ENCODE results near the gene GALNT7. TPM values are rescaled to one million over a fixed set of nuclear protein-coding genes. Genes with fewer than 3 reads are reported as not detected.
A peak's percentile ranks its signal among the peaks of the same experiment; 100 is the strongest.

Gene GALNT7
- total RNA-seq, 2 experiments from 2014 or later, result 8.5 to 11.1 TPM

GRCh38 chr4:173245952-173246351 is 77.3 kb downstream of the GALNT7 start:
- H3K36me3 Mint-ChIP-seq (ENCODE audit: low read depth), result peaks cover 10% of the 10 kb centered on the region
- DNase-seq, result no peak
- no peak overlapping the region for H3K4me3 Mint-ChIP-seq
- intact Hi-C loops (cut with micrococcal nuclease), result no loop called here
- H3K27me3 Mint-ChIP-seq (ENCODE audit: low read depth), result no peaks in the 10 kb centered on the region
- CTCF ChIA-PET, result interaction anchor here (1.0 kb wide), 1 partner anchor 11 kb away, joined by 4 read pairs; no protein-coding TSS in a partner anchor
- H3K4me1 Mint-ChIP-seq (ENCODE audit: low read depth), result peaks cover 24% of the 10 kb centered on the region
- H3K27ac Mint-ChIP-seq, result no peak overlapping the region
- no peaks in the 10 kb centered on the region for H3K9me3 Mint-ChIP-seq

GRCh38 chr4:173246719-173247118 is 78.1 kb downstream of the GALNT7 start:
- Mint-ChIP-seq H3K27me3 (ENCODE audit: low read depth) (no peaks in the 10 kb centered on the region), H3K4me1 (ENCODE audit: low read depth) (peaks cover 24% of the 10 kb centered on the region), H3K4me3 (no peak overlapping the region), H3K9me3 (no peaks in the 10 kb centered on the region), H3K36me3 (ENCODE audit: low read depth) (peaks cover 10% of the 10 kb centered on the region), H3K27ac (no peak overlapping the region)
- CTCF ChIA-PET, result interaction anchor here (1.0 kb wide), 1 partner anchor 11 kb away, joined by 4 read pairs; no protein-coding TSS in a partner anchor
- no peak for DNase-seq
- intact Hi-C loops (cut with micrococcal nuclease), result no loop called here

- intact Hi-C loops (cut with micrococcal nuclease), result no loop called here
- DNase-seq, result no peak
- no peak overlapping the region for H3K27ac Mint-ChIP-seq
- H3K36me3 Mint-ChIP-seq (ENCODE audit: low read depth), result peaks cover 10% of the 10 kb centered on the region
- H3K27me3 Mint-ChIP-seq (ENCODE audit: low read depth), result no peaks in the 10 kb centered on the region
- no peaks in the 10 kb centered on the region for H3K9me3 Mint-ChIP-seq
- H3K4me1 Mint-ChIP-seq (ENCODE audit: low read depth), result peaks cover 25% of the 10 kb centered on the region
- no peak overlapping the region for H3K4me3 Mint-ChIP-seq
- CTCF ChIA-PET, result no interaction called here
Observed at GRCh38 chr4:173247321-173247720, 78.7 kb downstream of the GALNT7 start.

GRCh38 chr4:173248690-173249089 is 80.1 kb downstream of the GALNT7 start:
- Mint-ChIP-seq H3K36me3 (ENCODE audit: low read depth) (peaks cover 15% of the 10 kb centered on the region), H3K27me3 (ENCODE audit: low read depth) (no peaks in the 10 kb centered on the region), H3K9me3 (no peaks in the 10 kb centered on the region), H3K4me1 (ENCODE audit: low read depth) (peaks cover 28% of the 10 kb centered on the region), H3K27ac (no peak overlapping the region), H3K4me3 (no peak overlapping the region)
- CTCF ChIA-PET, result interaction anchor here (1.3 kb wide), 1 partner anchor 9 kb away, joined by 4 read pairs; no protein-coding TSS in a partner anchor
- no peak for DNase-seq
- intact Hi-C loops (cut with micrococcal nuclease), result no loop called here

- intact Hi-C loops (cut with micrococcal nuclease), result no loop called here
- H3K9me3 Mint-ChIP-seq, result no peaks in the 10 kb centered on the region
- H3K4me1 Mint-ChIP-seq (ENCODE audit: low read depth), result peaks cover 19% of the 10 kb centered on the region
- no peaks in the 10 kb centered on the region for H3K27me3 Mint-ChIP-seq (ENCODE audit: low read depth)
- H3K27ac Mint-ChIP-seq, result no peak overlapping the region
- peak; percentile 48 for DNase-seq
- H3K4me3 Mint-ChIP-seq, result no peak overlapping the region
- peaks cover 15% of the 10 kb centered on the region for H3K36me3 Mint-ChIP-seq (ENCODE audit: low read depth)
- CTCF ChIA-PET, result interaction anchor here (0.8 to 2.0 kb wide), 3 partner anchors 9 to 241 kb away, joined by 3 to 15 read pairs (median 4); no protein-coding TSS in a partner anchor
Observed at GRCh38 chr4:173252024-173252935, 83.7 kb downstream of the GALNT7 start.

- DNase-seq, result no peak
- CTCF ChIA-PET, result interaction anchor here (2.0 to 3.2 kb wide), 2 partner anchors 230 to 240 kb away, joined by 10 to 15 read pairs; no protein-coding TSS in a partner anchor
- Mint-ChIP-seq H3K9me3 (no peaks in the 10 kb centered on the region), H3K27ac (no peak overlapping the region), H3K4me3 (no peak overlapping the region), H3K27me3 (ENCODE audit: low read depth) (no peaks in the 10 kb centered on the region), H3K4me1 (ENCODE audit: low read depth) (peaks cover 19% of the 10 kb centered on the region), H3K36me3 (ENCODE audit: low read depth) (peaks cover 10% of the 10 kb centered on the region)
- intact Hi-C loops (cut with micrococcal nuclease), result no loop called here
Observed at GRCh38 chr4:173253561-173253960, 85.0 kb downstream of the GALNT7 start.

- Mint-ChIP-seq H3K36me3 (ENCODE audit: low read depth) (peaks cover 9% of the 10 kb centered on the region), H3K27me3 (ENCODE audit: low read depth) (no peaks in the 10 kb centered on the region), H3K27ac (no peak overlapping the region), H3K9me3 (no peaks in the 10 kb centered on the region), H3K4me1 (ENCODE audit: low read depth) (peaks cover 17% of the 10 kb centered on the region), H3K4me3 (no peak overlapping the region)
- intact Hi-C loops (cut with micrococcal nuclease), result loop anchor here (5.0 kb wide), 1 partner anchor 417 kb away; no protein-coding TSS in a partner anchor
- no peak for DNase-seq
- CTCF ChIA-PET, result interaction anchor here (2.0 to 3.2 kb wide), 2 partner anchors 231 to 241 kb away, joined by 10 to 15 read pairs; no protein-coding TSS in a partner anchor
Observed at GRCh38 chr4:173254646-173255045, 86.0 kb downstream of the GALNT7 start.

GRCh38 chr4:173256825-173257224 is 88.2 kb downstream of the GALNT7 start:
- Mint-ChIP-seq H3K27ac (no peak overlapping the region), H3K4me1 (ENCODE audit: low read depth) (peaks cover 13% of the 10 kb centered on the region), H3K27me3 (ENCODE audit: low read depth) (no peaks in the 10 kb centered on the region), H3K9me3 (no peaks in the 10 kb centered on the region), H3K4me3 (no peak overlapping the region), H3K36me3 (ENCODE audit: low read depth) (peaks cover 5% of the 10 kb centered on the region)
- DNase-seq, result no peak
- intact Hi-C loops (cut with micrococcal nuclease), result loop anchor here (1.0 to 5.0 kb wide), 6 partner anchors 44 to 420 kb away; partner anchors contain the start of gene GALNT7
- CTCF ChIA-PET, result interaction anchor here (0.7 to 3.8 kb wide), 17 partner anchors 11 to 314 kb away, joined by 3 to 64 read pairs (median 4); no protein-coding TSS in a partner anchor

GRCh38 chr4:173257732-173258717 is 89.4 kb downstream of the GALNT7 start:
- Mint-ChIP-seq H3K27me3 (ENCODE audit: low read depth) (no peaks in the 10 kb centered on the region), H3K36me3 (ENCODE audit: low read depth) (peaks cover 4% of the 10 kb centered on the region), H3K9me3 (no peaks in the 10 kb centered on the region), H3K4me3 (no peak overlapping the region), H3K27ac (no peak overlapping the region), H3K4me1 (ENCODE audit: low read depth) (peaks cover 8% of the 10 kb centered on the region)
- intact Hi-C loops (cut with micrococcal nuclease), result loop anchor here (1.0 to 5.0 kb wide), 6 partner anchors 43 to 421 kb away; partner anchors contain the start of gene GALNT7
- CTCF ChIA-PET, result interaction anchor here (0.6 to 3.8 kb wide), 19 partner anchors 9 to 315 kb away, joined by 3 to 64 read pairs (median 4); no protein-coding TSS in a partner anchor
- peak; percentile 77 for DNase-seq

GRCh38 chr4:173258866-173259265 is 90.3 kb downstream of the GALNT7 start:
- intact Hi-C loops (cut with micrococcal nuclease), result loop anchor here (5.0 kb wide), 1 partner anchor 422 kb away; no protein-coding TSS in a partner anchor
- DNase-seq, result no peak
- Mint-ChIP-seq H3K27ac (no peak overlapping the region), H3K36me3 (ENCODE audit: low read depth) (no peaks in the 10 kb centered on the region), H3K27me3 (ENCODE audit: low read depth) (no peaks in the 10 kb centered on the region), H3K4me3 (no peak overlapping the region), H3K9me3 (no peaks in the 10 kb centered on the region), H3K4me1 (ENCODE audit: low read depth) (peaks cover 5% of the 10 kb centered on the region)
- CTCF ChIA-PET, result interaction anchor here (1.9 to 3.8 kb wide), 3 partner anchors 43 to 246 kb away, joined by 12 to 64 read pairs (median 31); no protein-coding TSS in a partner anchor

- no peaks in the 10 kb centered on the region for H3K27me3 Mint-ChIP-seq (ENCODE audit: low read depth)
- no peaks in the 10 kb centered on the region for H3K9me3 Mint-ChIP-seq
- no peak for DNase-seq
- no peak overlapping the region for H3K4me3 Mint-ChIP-seq
- intact Hi-C loops (cut with micrococcal nuclease), result loop anchor here (5.0 kb wide), 1 partner anchor 422 kb away; no protein-coding TSS in a partner anchor
- H3K27ac Mint-ChIP-seq, result no peak overlapping the region
- CTCF ChIA-PET, result interaction anchor here (0.8 kb wide), 1 partner anchor 137 kb away, joined by 3 read pairs; no protein-coding TSS in a partner anchor
- peaks cover 9% of the 10 kb centered on the region for H3K4me1 Mint-ChIP-seq (ENCODE audit: low read depth)
- H3K36me3 Mint-ChIP-seq (ENCODE audit: low read depth), result no peaks in the 10 kb centered on the region
Observed at GRCh38 chr4:173259310-173259709, 90.7 kb downstream of the GALNT7 start.
